Stimulated activated CD4-positive, alpha-beta T cell treated with anti-CD3 and anti-CD28 coated beads, Interleukin-1b, Interleukin-23, amount 100 ng/mL, for 48 hours (primary cell): Measurements from ENCODE around the gene TSPAN18.

Source experiments
- DNase-seq: peaks from one replicate; pipeline ENCODE4 v3.0.0-alpha.2; 2020

The TSPAN18 gene

GRCh38 chr11:44949160-44950030 lies 222.6 kb downstream of the TSPAN18 start:
- peak; percentile 13 for DNase-seq

DNA sequence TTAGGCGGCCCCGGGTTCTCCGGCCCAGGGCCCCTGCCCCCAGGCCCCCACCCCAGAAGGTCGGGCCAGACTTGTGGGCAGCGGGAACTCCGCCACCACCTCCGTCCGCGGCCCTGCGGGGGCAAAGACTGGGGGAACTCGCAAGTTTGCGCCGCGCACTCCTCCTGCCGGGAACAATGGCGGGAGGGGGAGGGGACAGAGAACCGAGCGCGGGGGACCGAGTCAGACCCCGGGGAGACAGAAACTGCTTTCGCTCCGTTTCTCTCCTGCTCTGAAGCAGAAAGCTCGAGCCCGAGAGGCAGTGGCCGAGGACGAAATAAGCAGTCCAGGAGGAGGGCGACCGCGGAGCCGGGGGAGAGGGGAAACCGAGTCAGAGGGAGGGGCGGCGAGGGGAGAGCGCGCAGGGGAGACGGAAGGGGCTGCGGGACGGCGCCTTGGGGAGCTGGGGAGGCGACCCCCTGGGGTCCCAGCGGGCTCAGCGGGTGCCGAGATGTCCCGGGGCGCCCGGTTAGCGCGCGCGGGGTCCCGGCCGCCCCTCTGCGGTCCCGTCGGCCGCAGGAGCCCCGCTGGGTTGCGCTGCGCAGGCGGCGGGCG lies 223.4 kb downstream of the TSPAN18 start:
- DNase-seq, result peak; percentile 11

GRCh38 chr11:44950625-44951476 lies 224.1 kb downstream of the TSPAN18 start, which contains the start of gene TP53I11:
TP53I11 (minus strand) TSS chr11:44950883; CDS start chr11:44938335, 12,548 bp downstream.
- peak; percentile 65 for DNase-seq

GRCh38 chr11:44952082-44952481 lies 225.3 kb downstream of the TSPAN18 start:
- no peak for DNase-seq

- DNase-seq, result no peak
Measured at GRCh38 chr11:44952500-44953260, 225.9 kb downstream of the TSPAN18 start.

- no peak for DNase-seq
Measured at GRCh38 chr11:44954051-44954906, 227.5 kb downstream of the TSPAN18 start.

DNA sequence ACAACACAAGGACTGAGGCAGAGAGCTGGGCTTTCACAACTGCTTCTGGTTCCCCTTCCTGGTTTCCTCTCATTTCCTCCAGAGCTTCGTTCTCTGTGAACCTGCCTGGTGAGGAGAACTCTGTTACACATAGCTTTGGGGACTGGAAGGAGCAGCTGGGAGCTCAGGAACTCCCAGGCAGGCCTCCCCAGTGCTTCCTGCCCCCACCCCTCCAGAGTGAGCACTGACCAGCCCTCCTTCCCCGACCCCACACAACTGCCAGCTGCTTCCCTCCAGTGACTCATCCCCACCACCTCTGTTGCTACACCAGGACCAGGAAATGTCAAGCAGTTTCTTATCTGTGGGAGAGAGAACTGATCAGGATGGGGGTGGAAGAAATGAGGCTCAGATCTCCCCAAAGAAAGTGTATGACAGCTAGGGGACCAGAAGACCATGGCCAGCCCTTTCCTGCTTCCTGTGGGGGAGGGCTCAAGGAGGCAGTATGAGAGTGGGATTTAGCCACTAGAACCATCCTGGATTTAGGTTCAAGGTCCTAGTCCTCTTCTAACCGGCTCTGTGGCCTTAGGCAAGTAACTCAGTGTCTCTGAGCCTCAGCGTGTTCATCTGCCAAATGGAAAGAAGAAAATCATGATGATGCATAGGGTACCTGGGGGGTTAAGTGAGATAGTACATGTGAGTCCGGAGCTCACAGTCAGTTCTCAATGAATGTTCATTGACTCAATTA lies 228.4 kb downstream of the TSPAN18 start:
- no peak for DNase-seq

GRCh38 chr11:44957040-44957515 lies 230.3 kb downstream of the TSPAN18 start:
- no peak for DNase-seq

- no peak for DNase-seq
Measured at GRCh38 chr11:44957776-44958564, 231.2 kb downstream of the TSPAN18 start.

DNA sequence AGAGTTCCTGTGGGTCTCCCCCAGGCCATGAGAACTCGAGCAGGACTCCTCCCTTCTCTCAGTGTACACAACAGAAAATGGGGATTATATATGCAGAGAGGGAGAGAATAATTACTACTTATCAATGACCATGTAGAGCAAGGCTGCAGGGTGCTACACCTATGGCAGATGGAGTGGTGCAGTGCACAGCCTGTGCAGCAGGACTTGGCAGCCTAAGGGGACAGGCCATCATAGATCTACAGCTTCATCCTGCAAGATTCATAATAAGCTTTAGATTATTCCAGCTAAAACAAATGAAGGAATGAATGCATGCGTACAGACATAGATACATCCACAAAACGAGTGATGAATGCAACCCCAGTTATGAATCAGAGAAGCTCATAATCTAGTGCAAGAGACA lies 232.3 kb downstream of the TSPAN18 start:
- DNase-seq, result no peak

DNA sequence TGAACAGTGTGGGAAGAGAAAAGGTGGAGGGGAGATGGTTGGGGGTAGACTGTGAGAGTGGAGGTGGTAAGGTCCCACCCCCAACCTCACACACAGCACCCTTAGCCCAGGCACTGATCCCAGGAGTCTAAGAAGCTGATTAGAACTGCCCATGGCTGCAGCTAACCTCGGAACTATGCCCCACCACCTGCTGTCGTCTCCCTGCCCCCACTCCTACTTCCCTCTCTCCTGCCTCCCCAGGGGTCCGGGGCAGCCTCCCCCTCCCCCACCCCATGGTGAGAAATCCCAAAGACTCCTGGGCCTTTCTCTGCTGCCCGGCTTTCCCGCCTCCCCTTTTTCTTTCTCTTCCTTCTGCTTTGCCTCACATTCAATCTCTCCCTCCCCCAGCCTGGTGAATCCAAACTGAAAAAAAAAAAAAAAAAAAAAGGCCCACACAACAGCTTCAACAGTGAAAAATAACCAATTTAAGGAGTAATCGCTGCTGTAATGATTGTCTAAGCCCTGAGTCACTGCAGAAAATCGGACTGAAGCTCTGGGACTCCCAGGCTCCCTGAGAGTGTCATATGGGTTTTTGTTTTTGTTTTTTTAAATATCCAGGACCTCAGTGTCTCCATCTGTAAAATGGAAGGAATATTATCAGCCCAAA lies 233.6 kb downstream of the TSPAN18 start:
- DNase-seq, result no peak

DNA sequence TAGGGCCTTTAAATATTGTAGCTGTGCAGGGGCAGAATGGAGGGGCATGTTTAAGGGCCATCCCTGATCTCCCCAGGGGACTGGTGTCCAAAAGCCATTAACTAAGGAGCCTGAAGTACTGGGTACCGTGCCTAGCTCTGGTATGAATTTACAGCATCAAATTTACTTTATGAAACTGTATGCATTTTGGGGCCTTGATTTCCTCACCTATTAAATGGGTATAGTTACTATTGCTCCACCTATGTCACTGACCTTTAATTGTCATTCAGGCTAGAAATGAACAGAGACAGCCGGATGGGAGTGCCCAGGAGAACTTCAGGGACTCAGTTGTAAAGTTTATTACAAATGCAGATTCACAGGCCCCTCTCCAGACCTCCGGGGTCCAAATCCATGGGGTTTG lies 235.7 kb downstream of the TSPAN18 start:
- DNase-seq, result no peak

DNA sequence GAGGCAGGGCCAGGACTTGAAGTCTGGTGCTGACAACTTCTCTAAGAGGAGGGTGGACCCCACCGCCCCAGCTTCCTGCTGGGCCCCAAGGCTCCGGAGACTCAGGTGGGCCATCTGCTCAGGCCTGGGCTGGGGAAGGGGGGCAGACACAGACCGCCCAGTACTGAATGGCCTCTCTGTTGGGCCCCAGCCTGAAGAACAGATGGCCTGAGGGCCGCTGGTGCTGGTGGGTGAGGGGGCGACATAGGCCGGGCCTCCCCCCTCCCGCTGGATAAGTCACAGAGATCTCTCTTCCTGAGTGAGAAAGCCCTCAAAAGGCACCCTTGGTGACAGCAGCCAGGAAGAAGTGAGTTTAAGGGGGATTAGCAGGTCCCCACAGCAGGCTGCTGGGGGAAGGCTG lies 236.4 kb downstream of the TSPAN18 start:
- DNase-seq, result no peak

- DNase-seq, result no peak
Measured at GRCh38 chr11:44963948-44964347, 237.2 kb downstream of the TSPAN18 start.

DNA sequence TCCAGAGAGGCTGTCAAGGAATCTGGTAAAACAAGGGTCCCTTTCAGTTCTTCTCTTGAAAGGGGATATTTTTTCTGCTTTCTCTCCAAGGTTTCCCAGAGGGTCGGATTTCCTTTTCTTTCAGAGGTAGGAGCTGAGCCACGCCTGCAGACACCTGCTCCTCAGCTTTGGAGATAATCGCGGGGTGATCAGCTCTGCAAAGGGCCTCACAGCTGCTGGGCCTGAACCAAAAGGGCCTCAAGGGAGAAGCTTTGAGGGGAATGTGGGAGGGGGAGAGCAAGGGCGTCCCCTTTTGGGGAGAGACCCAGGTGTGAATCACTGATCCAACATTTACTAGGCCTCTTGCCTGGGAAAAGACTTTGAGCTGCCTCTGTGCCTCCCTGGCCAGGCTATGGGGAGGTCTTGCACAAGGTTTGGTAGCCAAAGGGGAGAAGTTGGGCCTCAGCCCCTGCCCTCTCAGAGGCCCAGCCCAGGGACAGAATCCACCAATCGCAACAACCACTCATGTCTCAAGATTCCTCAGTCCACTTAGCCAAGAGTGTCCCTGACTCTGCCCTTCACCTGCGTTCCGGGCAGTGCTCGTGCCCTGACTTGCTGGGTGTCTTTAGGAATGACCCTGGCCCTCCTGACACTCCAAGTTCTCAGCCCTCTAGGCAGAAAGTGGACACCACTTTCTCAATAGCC lies 237.9 kb downstream of the TSPAN18 start:
- DNase-seq, result no peak

- DNase-seq, result no peak
Measured at GRCh38 chr11:44966694-44967093, 239.9 kb downstream of the TSPAN18 start.

DNA sequence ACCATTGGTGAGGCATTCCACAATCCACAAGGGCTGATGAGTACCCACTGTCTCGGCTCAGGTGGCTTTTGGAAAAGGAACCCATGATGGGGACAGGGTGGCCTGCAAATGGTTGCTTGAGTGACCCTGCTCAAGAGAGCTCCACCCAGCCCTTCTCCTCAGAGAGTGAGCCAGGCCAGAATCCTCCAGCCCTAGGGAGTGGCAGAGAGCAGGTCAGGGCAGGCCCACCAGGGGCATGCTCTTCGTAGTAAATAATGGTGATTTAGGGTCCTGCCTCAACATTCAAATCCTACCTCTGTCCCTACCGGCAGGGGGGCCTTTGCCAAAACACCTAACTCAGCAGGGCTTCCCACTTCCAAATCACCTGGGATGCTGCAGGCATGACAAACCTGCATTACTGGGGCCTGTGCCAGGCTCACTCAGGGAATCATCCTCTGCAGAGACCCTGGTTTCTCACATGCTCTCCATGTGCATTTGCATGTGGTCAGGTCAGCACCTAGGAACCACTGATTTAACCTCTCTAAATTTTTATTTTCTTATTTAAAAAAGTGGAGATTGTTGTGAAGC lies 241.3 kb downstream of the TSPAN18 start:
- no peak for DNase-seq

DNA sequence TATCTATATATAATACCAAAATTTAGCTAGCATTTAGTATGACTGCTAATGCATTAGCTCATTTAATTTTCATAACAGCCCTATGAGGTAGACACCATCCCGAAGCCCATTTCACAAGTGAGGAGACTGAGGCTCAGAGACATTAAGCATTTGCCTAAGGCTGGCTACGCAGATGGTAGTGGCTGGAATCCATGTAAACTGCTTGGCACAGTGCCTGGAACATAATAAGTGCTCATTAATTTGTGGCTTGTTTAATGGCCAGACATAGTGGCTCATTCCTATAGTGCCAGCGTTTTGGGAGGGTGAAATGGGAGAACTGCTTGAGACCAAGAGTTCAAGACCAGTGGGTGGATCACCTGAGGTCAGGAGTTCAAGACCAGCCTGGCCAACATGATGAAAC lies 241.7 kb downstream of the TSPAN18 start:
- DNase-seq, result no peak
